GM19099 (cell line): ENCODE measurements around the gene TTC34.

Experiments used
- POLR2A ChIP-seq: IDR thresholded peaks from 3 replicates; pipeline ENCODE4 v1.6.1; 2011; ENCODE audit warnings: low read depth; ENCODE audit not compliant: insufficient read length; ENCODE audit errors: extremely low read depth

TTC34 gene

GRCh38 chr1:2609319-2610035 lies 192.0 kb downstream of the TTC34 start:
- TF ChIP-seq POLR2A = no peak

- no peak for TF ChIP-seq POLR2A
Observed at GRCh38 chr1:2607641-2608091, 193.8 kb downstream of the TTC34 start.

GRCh38 chr1:2606881-2607621 lies 194.4 kb downstream of the TTC34 start:
- no peak for TF ChIP-seq POLR2A

- TF ChIP-seq POLR2A = no peak
Observed at GRCh38 chr1:2606396-2606880, 195.1 kb downstream of the TTC34 start.

GRCh38 chr1:2605509-2606395 lies 195.7 kb downstream of the TTC34 start:
- TF ChIP-seq POLR2A = no peak

- no peak for TF ChIP-seq POLR2A
Observed at GRCh38 chr1:2604844-2605508, 196.5 kb downstream of the TTC34 start.

- TF ChIP-seq POLR2A = no peak
Observed at GRCh38 chr1:2604156-2604843, 197.2 kb downstream of the TTC34 start.

- TF ChIP-seq POLR2A = no peak
Observed at GRCh38 chr1:2603521-2604155, 197.9 kb downstream of the TTC34 start.

- TF ChIP-seq POLR2A = no peak
Observed at GRCh38 chr1:2602866-2603520, 198.5 kb downstream of the TTC34 start.

GRCh38 chr1:2602311-2602835 lies 199.1 kb downstream of the TTC34 start:
- no peak for TF ChIP-seq POLR2A

GRCh38 chr1:2601721-2602303 lies 199.7 kb downstream of the TTC34 start:
- no peak for TF ChIP-seq POLR2A

- no peak for TF ChIP-seq POLR2A
Observed at GRCh38 chr1:2598329-2598931, 203.1 kb downstream of the TTC34 start.
